Measurements from ENCODE around the gene SPCS3.

- TF ChIP-seq CTCF (IDR thresholded peaks at IDR 0.05) (no peak), ZFX (IDR thresholded peaks at IDR 0.05; ENCODE audit: borderline replicate concordance) (no peak)
Observed at GRCh38 chr4:176339936-176340761, 20.4 kb downstream of the SPCS3 start.

Measured in 22Rv1 (cell line).